ENCODE data around the gene PRKAG1.

Gene PRKAG1

GRCh38 chr12:48969833-48970701, 48.5 kb downstream of the PRKAG1 start:
- DNase-seq (ENCODE audit: low read depth): no peak
- no peak overlapping the region for H3K4me3 ChIP-seq (ENCODE audit: low read length)
- TF ChIP-seq CTCF (conservative IDR thresholded peaks at IDR 0.05; ENCODE audit: low read length): no peak

GRCh38 chr12:48969160-48969771, 49.3 kb downstream of the PRKAG1 start:
- no peak for TF ChIP-seq CTCF (conservative IDR thresholded peaks at IDR 0.05; ENCODE audit: low read length)
- no peak for DNase-seq (ENCODE audit: low read depth)
- H3K4me3 ChIP-seq (ENCODE audit: low read length): no peak overlapping the region

- no peak for TF ChIP-seq CTCF (conservative IDR thresholded peaks at IDR 0.05; ENCODE audit: low read length)
- no peak overlapping the region for H3K4me3 ChIP-seq (ENCODE audit: low read length)
- no peak for DNase-seq (ENCODE audit: low read depth)
Observed at GRCh38 chr12:48968467-48968866, 50.1 kb downstream of the PRKAG1 start.

GRCh38 chr12:48967991-48968390, 50.6 kb downstream of the PRKAG1 start:
- no peak for DNase-seq (ENCODE audit: low read depth)
- no peak for TF ChIP-seq CTCF (conservative IDR thresholded peaks at IDR 0.05; ENCODE audit: low read length)
- H3K4me3 ChIP-seq (ENCODE audit: low read length): no peak overlapping the region

GRCh38 chr12:48966177-48966895, 52.2 kb downstream of the PRKAG1 start:
- H3K4me3 ChIP-seq (ENCODE audit: low read length): no peak overlapping the region
- TF ChIP-seq CTCF (conservative IDR thresholded peaks at IDR 0.05; ENCODE audit: low read length): no peak
- DNase-seq (ENCODE audit: low read depth): no peak

GRCh38 chr12:48965298-48965838, 53.2 kb downstream of the PRKAG1 start:
- peak; percentile 54 for TF ChIP-seq CTCF (conservative IDR thresholded peaks at IDR 0.05; ENCODE audit: low read length)
- DNase-seq (ENCODE audit: low read depth): peak; percentile 33
- no peak overlapping the region for H3K4me3 ChIP-seq (ENCODE audit: low read length)

Data from AG10803 (cell line).